Upper lobe of left lung (tissue), 4 donors: ENCODE data around the gene TPM4.

ENCODE experiments used
- CTCF ChIP-seq, 6 experiments: fragments of 450-650 bp in 4 of 6; fragments of 200-600 bp in 2 of 6; sonication (generic) in 2 of 6; IDR thresholded peaks; one replicate each; pipeline ENCODE4 v1.5.1; 2016 to 2019; ENCODE audit warnings: antibody characterized with exemption in 6 of 6
- EP300 ChIP-seq, 4 donors: sonication (generic); formaldehyde crosslinking; IDR thresholded peaks; one replicate each; pipeline ENCODE4 v1.5.1; 2017; ENCODE audit warnings: antibody characterized with exemption in 4 of 4, control low read depth in 2 of 4
- POLR2A ChIP-seq, 4 donors: fragments of 450-650 bp; IDR thresholded peaks; one replicate each; pipeline ENCODE4 v1.5.1; 2016 to 2017; ENCODE audit warnings: antibody characterized with exemption in 4 of 4, mild to moderate bottlenecking in 2 of 4
- POLR2AphosphoS5 ChIP-seq, 2 donors: sonication (generic); formaldehyde crosslinking; IDR thresholded peaks; one replicate each; pipeline ENCODE4 v1.5.1; 2017; ENCODE audit warnings: antibody characterized with exemption in 2 of 2

- TF ChIP-seq CTCF (IDR thresholded peaks at IDR 0.05), result no peak
- TF ChIP-seq EP300 (IDR thresholded peaks at IDR 0.05), result no peak
- TF ChIP-seq POLR2A (IDR thresholded peaks at IDR 0.05), result no peak
- no peak for TF ChIP-seq POLR2AphosphoS5 (IDR thresholded peaks at IDR 0.05)
Observed at GRCh38 chr19:16044746-16045145, 31.5 kb upstream of the TPM4 start.
